ENCODE measurements around the gene MKLN1. TPM values are rescaled to one million over a fixed set of nuclear protein-coding genes. Genes with fewer than 3 reads are reported as not detected.

MKLN1 gene
- total RNA-seq, 1 donor from 2014 or later, result 15.2 TPM

DNA sequence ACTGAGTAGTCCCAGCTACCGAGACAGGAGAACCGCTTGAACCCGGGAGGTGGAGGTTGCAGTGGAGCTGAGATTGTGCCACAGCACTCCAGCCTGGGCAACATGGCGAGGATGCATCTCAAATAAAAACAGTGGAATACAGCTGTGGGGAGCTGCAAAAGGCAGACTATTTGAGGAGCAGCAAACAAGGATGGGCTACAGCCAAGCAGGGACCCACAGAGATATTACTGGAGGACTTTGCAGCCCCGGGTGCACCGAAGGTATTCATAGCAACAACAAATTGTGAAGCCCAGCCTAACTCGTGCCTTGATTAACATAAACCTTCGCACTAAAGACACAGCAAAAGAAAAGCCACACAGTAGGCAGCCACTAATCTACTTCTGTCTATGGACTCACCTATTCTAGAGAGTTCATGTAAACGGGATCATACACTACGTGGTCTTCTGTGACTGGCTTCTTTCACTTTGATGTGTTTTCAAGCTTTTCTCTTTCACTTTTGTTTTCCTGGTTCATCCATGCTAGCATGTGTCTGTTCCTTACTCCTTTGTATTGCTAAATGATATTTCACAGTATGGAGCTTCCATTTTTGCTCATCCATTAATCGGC is 194.8 kb downstream of the MKLN1 start:
- TF ChIP-seq, protein P1, sequence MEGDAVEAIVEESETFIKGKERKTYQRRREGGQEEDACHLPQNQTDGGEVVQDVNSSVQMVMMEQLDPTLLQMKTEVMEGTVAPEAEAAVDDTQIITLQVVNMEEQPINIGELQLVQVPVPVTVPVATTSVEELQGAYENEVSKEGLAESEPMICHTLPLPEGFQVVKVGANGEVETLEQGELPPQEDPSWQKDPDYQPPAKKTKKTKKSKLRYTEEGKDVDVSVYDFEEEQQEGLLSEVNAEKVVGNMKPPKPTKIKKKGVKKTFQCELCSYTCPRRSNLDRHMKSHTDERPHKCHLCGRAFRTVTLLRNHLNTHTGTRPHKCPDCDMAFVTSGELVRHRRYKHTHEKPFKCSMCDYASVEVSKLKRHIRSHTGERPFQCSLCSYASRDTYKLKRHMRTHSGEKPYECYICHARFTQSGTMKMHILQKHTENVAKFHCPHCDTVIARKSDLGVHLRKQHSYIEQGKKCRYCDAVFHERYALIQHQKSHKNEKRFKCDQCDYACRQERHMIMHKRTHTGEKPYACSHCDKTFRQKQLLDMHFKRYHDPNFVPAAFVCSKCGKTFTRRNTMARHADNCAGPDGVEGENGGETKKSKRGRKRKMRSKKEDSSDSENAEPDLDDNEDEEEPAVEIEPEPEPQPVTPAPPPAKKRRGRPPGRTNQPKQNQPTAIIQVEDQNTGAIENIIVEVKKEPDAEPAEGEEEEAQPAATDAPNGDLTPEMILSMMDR (conservative IDR thresholded peaks at IDR 0.05; ENCODE audit: low read depth, low read length), result no peak
- no peak for DNase-seq (ENCODE audit: low read depth)
- no peak overlapping the region for H3K4me3 ChIP-seq (ENCODE audit: low read depth, low read length)

DNA sequence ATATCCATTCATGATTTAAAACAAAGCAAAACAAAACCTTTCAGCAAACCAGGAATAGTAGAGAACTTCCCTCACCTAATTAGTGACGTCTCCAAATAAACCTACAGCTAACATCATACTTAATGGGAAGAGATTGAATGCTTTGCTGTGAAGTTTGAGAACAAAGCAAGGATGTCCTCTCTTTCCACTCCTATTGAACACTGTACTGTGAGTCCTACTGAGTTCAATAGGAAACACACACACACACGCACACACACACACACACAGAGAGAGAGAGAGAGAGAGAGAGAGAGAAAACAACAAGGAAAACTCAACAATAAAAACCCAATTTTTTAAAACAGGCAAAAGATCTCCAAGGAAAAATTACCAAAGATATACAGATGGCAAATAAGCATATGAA is 196.4 kb downstream of the MKLN1 start:
- TF ChIP-seq, protein P1 (conservative IDR thresholded peaks at IDR 0.05; ENCODE audit: low read depth, low read length), result no peak
- H3K4me3 ChIP-seq (ENCODE audit: low read depth, low read length), result no peak overlapping the region
- DNase-seq (ENCODE audit: low read depth), result no peak

DNA sequence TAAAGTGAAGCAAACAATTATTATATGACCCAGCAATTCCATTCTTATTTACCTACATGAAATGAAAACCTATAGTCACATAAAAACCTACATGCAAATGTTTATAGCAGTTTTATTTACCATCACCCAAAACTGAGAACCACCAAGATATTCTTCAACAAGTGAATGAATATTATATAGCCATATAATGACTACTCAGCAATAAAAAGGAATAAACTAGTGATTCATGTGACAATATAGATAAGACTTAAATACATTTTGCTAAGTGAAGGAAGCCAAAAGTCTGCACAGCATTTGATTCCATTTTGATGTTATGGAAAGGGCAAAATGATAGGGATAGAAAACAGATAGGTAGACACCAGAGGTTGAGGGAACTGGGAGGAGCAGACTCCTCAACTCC is 197.0 kb downstream of the MKLN1 start:
- TF ChIP-seq, protein P1 (conservative IDR thresholded peaks at IDR 0.05; ENCODE audit: low read depth, low read length), result no peak
- no peak for DNase-seq (ENCODE audit: low read depth)
- no peak overlapping the region for H3K4me3 ChIP-seq (ENCODE audit: low read depth, low read length)

DNA sequence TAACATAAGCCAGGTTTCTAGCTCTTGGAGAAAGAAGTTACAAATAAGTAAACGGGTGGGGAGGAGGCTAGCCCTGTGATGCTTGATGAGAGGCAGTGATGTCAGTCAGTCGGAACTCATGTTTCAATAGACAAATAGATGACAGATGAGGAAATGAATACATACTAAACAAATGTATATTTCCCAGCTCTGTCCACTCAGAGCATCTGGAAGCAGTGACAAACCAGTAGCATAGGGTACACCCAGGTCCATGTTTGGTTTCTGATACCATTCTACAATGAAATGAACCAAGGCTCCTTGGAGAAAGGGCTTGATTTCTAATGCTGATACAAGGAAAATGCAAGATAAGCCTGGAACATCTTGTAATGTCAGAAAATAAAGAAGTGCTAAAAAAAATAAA is 198.1 kb downstream of the MKLN1 start:
- TF ChIP-seq, protein P1 (conservative IDR thresholded peaks at IDR 0.05; ENCODE audit: low read depth, low read length), result no peak
- no peak for DNase-seq (ENCODE audit: low read depth)
- H3K4me3 ChIP-seq (ENCODE audit: low read depth, low read length), result no peak overlapping the region

DNA sequence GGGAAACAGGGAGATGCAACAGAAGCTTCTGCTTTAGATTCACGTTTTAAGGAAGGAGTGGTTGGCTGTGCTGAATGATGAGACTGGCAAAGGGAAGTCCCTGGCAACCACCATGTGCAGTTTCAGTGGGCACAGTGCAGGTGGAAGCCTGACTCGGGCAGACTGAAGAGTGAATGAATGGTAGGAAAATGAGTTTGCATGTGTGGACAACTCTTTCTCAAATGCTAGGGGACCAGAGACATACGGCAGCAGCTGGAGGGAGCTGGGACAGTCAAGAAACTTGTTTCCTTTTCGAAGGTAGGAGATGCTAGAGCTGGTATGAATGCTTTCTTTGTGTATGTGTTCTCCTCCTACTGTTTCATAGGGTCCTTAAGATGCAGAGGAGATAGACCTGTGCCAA is 199.8 kb downstream of the MKLN1 start:
- no peak for DNase-seq (ENCODE audit: low read depth)
- TF ChIP-seq, protein P1 (conservative IDR thresholded peaks at IDR 0.05; ENCODE audit: low read depth, low read length), result no peak
- no peak overlapping the region for H3K4me3 ChIP-seq (ENCODE audit: low read depth, low read length)

DNA sequence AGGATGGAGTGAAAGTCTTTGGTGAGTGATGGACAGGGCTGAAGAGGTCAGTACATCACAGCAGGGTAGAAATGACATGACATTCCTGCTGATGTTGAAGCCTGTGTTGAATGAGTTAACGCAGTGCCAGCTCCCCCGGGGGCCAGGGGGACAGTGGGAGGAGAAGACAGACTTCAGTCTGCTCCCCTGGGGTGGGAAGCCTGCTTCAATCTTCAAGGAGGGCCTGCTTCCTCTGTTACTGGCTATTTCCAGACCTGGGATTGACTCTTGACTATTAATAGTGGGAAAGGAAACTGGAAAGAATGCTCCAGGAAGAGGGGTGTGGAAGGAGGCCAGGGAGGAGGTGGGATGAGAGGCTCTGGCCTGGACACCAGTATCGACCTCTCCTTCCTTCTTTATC is 201.5 kb downstream of the MKLN1 start:
- TF ChIP-seq, protein P1 (conservative IDR thresholded peaks at IDR 0.05; ENCODE audit: low read depth, low read length), result no peak
- no peak for DNase-seq (ENCODE audit: low read depth)
- H3K4me3 ChIP-seq (ENCODE audit: low read depth, low read length), result no peak overlapping the region

DNA sequence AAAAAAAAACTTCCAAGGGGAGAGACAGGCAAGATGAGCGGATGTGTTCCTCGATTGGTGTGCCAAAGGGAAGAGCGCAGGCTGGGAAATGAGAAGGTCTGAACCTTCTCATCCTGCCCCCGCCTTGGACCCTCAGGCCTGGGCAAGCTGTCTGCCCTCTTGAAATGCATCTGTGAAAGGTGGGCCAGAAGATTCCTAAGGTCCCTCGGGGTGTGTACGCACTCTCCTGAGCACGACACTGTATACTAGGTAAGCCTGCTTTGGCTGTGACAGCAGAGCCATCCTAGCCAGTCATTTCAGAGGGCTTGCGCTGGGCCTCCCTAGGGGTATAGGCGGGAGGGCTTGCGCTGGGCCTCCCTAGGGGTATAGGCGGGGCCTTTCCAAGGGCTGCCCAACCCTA is 201.9 kb downstream of the MKLN1 start:
- TF ChIP-seq, protein P1 (conservative IDR thresholded peaks at IDR 0.05; ENCODE audit: low read depth, low read length), result no peak
- H3K4me3 ChIP-seq (ENCODE audit: low read depth, low read length), result no peak overlapping the region
- no peak for DNase-seq (ENCODE audit: low read depth)
